ENCODE results near the gene KRTAP10-5.

GRCh38 chr21:44552681-44553080, 27.7 kb downstream of the KRTAP10-5 start:
- TF ChIP-seq CTCF (IDR thresholded peaks at IDR 0.05 in 8 of 11, conservative IDR thresholded peaks at IDR 0.05 in 3 of 11) (no peak), POLR2A (IDR thresholded peaks at IDR 0.05) (no peak)
